Kidney (tissue), 14 donors: ENCODE measurements around the gene NCOA7. TPM values are rescaled to one million over a fixed set of nuclear protein-coding genes. Genes with fewer than 3 reads are reported as not detected.

Source experiments
- DNase-seq, 5 donors: peaks; one replicate each; pipeline ENCODE4 v3.0.0-alpha.2; 2013 to 2020
- FAIRE-seq: peaks from 2 replicates; lab custom pipeline; 2012; peaks lifted over from hg19 to GRCh38; lab: Jason Lieb, UNC
- H3K27ac ChIP-seq, 2 donors: one replicate each; pipeline ENCODE4 v1.7.0; 2013; ENCODE audit warnings: low read depth in 2 of 2, low read length in 2 of 2, inconsistent platforms in 1 of 2
- H3K27me3 ChIP-seq: one replicate; pipeline ENCODE4 v1.7.1; 2013; ENCODE audit warnings: low read length, inconsistent platforms; ENCODE audit not compliant: control insufficient read depth, insufficient read depth
- H3K36me3 ChIP-seq, 3 donors: one replicate each; pipeline versions ENCODE4 v1.7.0 to v1.7.1; 2013; ENCODE audit warnings: low read length in 3 of 3, control low read depth in 1 of 3, inconsistent platforms in 1 of 3; ENCODE audit not compliant: insufficient read depth in 3 of 3, control insufficient read depth in 2 of 3
- H3K4me1 ChIP-seq, 3 donors: one replicate each; pipeline versions ENCODE4 v1.7.0 to v1.7.1; 2013; ENCODE audit warnings: low read length in 3 of 3, inconsistent platforms in 1 of 3, low read depth in 1 of 3; ENCODE audit not compliant: control insufficient read depth in 2 of 3, insufficient read depth in 2 of 3
- H3K4me3 ChIP-seq, 3 donors: one replicate each; pipeline versions ENCODE4 v1.7.0 to v1.8.1; 2013; ENCODE audit warnings: low read length in 3 of 3, control low read depth in 1 of 3, inconsistent platforms in 1 of 3
- H3K9ac ChIP-seq, 3 donors: one replicate each; pipeline versions ENCODE4 v1.7.0 to v1.7.1; 2013; ENCODE audit warnings: low read length in 3 of 3, control low read depth in 1 of 3, inconsistent platforms in 1 of 3
- H3K9me3 ChIP-seq, 3 donors: one replicate each; pipeline versions ENCODE4 v1.7.0 to v1.7.1; 2013; ENCODE audit warnings: low read length in 3 of 3, control low read depth in 1 of 3, inconsistent platforms in 1 of 3; ENCODE audit not compliant: control insufficient read depth in 2 of 3, insufficient read depth in 1 of 3
- intact Hi-C: fragments of 100-400 bp; cut with DNase I; formaldehyde crosslinking; loops from one replicate; pipeline ENCODE4 v1.11.1; 2022
- polyA plus RNA-seq: library from polyadenylated mRNA; stranded (reverse); fragments of 350-450 nt; fragmentation: Illumina TruSeq; extraction: RNeasy Lipid Tissue Mini Kit (QIAGEN cat#74804); gene quantifications from one replicate; pipeline ENCODE4 v1.2.3, GENCODE V29; 2014; ENCODE audit warnings: low read depth, low replicate concordance; ENCODE audit not compliant: insufficient read depth
- total RNA-seq: library from RNA; stranded (reverse); fragmentation: NEBNext Ultra II Directional; extraction: Animal tissue kit (Norgen Biotek cat#: 25700); gene quantifications from one replicate; pipeline ENCODE4 v1.2.1, GENCODE V29; 2021
- TF ChIP-seq, protein P1 (sequence below): IDR thresholded peaks from 3 replicates; pipeline ENCODE4 v1.5.1; 2012; ENCODE audit warnings: mild to moderate bottlenecking, moderate library complexity, borderline replicate concordance; ENCODE audit not compliant: insufficient read depth; ENCODE audit errors: extremely low read depth
- donor health status: control.
- donor health status: control.
- donor health status: control.
- donor health status: control.
- donor health status: control.
- donor health status: DM: yes; HTN: yes; CAD: no.
- donor health status: Normal renal cell carcinoma (clear cell type).

NCOA7 gene
- total and polyA plus RNA-seq, 2 donors from 2014 or later: 21.0 to 135 TPM

GRCh38 chr6:125887372-125887771 lies 96.6 kb downstream of the NCOA7 start:
- Histone ChIP-seq H3K27ac (no peak overlapping the region), H3K4me1 (peaks cover 0 to 5% (median 0%) of the 10 kb centered on the region in 3 donors), H3K9ac (no peak overlapping the region), H3K9me3 (no peaks in the 10 kb centered on the region), H3K27me3 (no peaks in the 10 kb centered on the region), H3K4me3 (no peak overlapping the region), H3K36me3 (peaks cover 0 to 40% (median 14%) of the 10 kb centered on the region in 3 donors)
- TF ChIP-seq, protein P1, sequence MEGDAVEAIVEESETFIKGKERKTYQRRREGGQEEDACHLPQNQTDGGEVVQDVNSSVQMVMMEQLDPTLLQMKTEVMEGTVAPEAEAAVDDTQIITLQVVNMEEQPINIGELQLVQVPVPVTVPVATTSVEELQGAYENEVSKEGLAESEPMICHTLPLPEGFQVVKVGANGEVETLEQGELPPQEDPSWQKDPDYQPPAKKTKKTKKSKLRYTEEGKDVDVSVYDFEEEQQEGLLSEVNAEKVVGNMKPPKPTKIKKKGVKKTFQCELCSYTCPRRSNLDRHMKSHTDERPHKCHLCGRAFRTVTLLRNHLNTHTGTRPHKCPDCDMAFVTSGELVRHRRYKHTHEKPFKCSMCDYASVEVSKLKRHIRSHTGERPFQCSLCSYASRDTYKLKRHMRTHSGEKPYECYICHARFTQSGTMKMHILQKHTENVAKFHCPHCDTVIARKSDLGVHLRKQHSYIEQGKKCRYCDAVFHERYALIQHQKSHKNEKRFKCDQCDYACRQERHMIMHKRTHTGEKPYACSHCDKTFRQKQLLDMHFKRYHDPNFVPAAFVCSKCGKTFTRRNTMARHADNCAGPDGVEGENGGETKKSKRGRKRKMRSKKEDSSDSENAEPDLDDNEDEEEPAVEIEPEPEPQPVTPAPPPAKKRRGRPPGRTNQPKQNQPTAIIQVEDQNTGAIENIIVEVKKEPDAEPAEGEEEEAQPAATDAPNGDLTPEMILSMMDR: no peak
- FAIRE-seq (no peak), DNase-seq (no peak)
- intact Hi-C loops: no loop called here

- Histone ChIP-seq H3K4me1 (peaks cover 0 to 5% (median 0%) of the 10 kb centered on the region in 3 donors), H3K36me3 (peaks cover 0 to 43% (median 11%) of the 10 kb centered on the region in 3 donors), H3K4me3 (no peak overlapping the region), H3K9ac (no peak overlapping the region), H3K27ac (peak overlapping the region in 1 of 2 donors; percentile 50), H3K9me3 (no peaks in the 10 kb centered on the region), H3K27me3 (no peaks in the 10 kb centered on the region)
- DNase-seq: peak in 1 of 5 donors; percentile 29
- FAIRE-seq: no peak
- intact Hi-C loops: no loop called here
- TF ChIP-seq, protein P1: peak; percentile 28
Observed at GRCh38 chr6:125888989-125889656, 98.4 kb downstream of the NCOA7 start.

DNA sequence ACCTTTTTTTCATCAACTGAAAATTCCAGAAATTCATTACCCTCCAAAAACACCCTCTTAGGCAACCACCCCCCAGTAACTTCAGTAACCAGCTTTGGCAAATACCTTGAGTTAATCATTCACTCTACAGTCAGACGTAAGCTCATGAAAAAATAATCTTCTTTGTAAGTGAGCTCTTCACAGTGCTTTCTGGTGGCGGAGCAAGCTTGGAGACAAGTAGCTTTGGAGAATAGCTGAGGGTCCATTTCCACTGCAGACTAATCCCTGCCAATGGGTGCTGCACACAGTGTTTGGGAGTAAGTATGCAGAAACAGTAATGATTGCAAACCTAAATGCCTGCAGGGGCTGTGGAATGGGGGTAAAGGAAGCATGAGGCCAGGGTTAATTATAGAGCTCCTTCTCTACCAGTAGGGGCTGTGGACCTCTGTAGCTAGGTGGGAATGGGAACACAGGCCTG lies 109.0 kb downstream of the NCOA7 start:
- TF ChIP-seq, protein P1: no peak
- H3K9me3 ChIP-seq: no peaks in the 10 kb centered on the region
- H3K36me3 ChIP-seq: peaks cover 0 to 19% (median 2%) of the 10 kb centered on the region in 3 donors
- FAIRE-seq (peak; percentile 70), DNase-seq (peak in 3 of 5 donors; percentile 31 to 63 (median 56))
- H3K27ac ChIP-seq: peak overlapping the region; percentile 79 to 87
- no peaks in the 10 kb centered on the region for H3K27me3 ChIP-seq
- peak overlapping the region; percentile 31 to 73 (median 60) for H3K4me3 ChIP-seq
- H3K9ac ChIP-seq: peak overlapping the region in 1 of 3 donors; percentile 54
- intact Hi-C loops: no loop called here
- peaks cover 0 to 15% (median 10%) of the 10 kb centered on the region in 3 donors for H3K4me1 ChIP-seq
